IPS DF 4.7 (cell line): ENCODE measurements around the gene VAMP4.
A peak's percentile ranks its signal among the peaks of the same experiment; 100 is the strongest.

Experiments
- DNase-seq: peaks from one replicate; pipeline ENCODE4 v3.0.0-alpha.2; 2013; ENCODE audit warnings: low spot score; ENCODE audit errors: extremely low read depth

Gene VAMP4, protein sequence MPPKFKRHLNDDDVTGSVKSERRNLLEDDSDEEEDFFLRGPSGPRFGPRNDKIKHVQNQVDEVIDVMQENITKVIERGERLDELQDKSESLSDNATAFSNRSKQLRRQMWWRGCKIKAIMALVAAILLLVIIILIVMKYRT

DNA sequence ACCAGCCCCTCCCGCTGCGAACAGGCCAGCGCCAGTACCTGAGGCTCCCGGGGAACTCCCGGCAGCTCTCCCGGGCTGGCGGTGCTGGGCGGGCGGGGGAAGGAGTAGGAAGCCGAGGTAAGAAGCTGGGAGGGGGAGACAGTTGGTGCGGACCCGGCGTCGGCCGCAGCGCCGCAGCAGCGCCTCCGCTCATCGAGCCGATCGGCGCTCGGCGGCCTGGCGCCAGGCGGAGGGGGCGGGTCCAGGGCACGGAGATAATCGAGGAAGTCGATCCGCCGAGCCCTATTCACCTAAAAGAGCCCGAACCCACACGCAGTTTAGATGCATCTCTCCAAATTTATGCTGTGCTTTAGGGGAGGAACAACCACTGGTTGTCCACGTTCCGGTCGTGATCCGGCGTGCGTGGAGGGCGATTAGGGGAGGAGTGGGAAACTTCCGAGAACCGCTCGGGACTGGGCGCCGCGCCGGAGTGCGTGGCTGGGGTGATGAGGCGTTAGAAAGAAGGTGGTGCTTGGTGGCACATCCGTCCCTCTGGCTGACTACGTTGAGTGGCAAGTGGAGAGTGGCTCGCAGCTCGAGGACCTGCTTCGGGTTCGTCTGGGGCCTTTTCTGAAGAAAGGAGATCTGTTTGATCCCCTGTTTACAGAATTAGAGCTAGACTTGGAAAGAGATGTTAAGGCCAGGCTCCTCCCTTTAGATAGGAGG lies at the start of gene VAMP4:
Gene VAMP4 (minus strand): TSS at position 194 of the 705 bp plus-strand sequence. CDS start 3,651 bp downstream, outside the sequence.
- no peak for DNase-seq

DNA sequence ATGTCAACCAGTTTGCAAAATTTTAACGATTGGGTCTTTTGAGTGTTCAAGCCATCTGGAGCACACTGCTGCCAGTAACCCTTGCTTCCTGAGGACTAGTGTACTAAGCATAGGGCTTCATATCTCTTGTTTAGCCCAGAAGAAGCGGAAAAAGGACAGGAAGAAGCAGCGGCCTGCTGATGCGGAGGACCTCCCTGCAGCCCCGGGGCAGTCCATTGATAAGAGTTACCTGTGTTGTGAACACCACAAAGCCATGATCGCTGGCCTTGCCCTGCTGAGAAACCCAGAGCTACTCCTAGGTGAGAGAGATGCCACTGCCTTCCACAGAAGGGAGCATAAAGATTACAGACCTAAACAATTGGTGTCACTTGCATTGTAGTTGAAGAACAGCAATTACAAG lies 48.5 kb upstream of the VAMP4 start:
- no peak for DNase-seq

DNA sequence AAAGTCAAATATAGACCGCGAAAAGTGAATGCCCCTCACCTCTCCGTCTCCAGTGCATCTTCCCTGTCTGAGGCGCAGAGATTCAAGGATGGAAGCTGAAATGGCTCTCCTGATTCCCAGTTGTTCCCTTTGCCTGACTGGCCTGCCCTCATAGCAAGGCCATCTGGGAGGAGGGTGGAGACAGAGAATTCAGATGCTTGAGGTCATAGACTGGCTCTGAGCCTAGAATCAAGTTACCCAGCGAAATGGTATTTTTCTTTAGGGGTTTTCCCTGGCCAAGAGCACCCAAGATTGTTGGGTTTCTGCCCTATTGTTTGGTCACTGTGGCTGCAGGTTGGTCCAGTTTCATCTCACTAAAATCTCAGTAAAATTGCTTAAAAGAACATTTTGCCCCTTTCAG lies 46.8 kb upstream of the VAMP4 start:
- no peak for DNase-seq

DNA sequence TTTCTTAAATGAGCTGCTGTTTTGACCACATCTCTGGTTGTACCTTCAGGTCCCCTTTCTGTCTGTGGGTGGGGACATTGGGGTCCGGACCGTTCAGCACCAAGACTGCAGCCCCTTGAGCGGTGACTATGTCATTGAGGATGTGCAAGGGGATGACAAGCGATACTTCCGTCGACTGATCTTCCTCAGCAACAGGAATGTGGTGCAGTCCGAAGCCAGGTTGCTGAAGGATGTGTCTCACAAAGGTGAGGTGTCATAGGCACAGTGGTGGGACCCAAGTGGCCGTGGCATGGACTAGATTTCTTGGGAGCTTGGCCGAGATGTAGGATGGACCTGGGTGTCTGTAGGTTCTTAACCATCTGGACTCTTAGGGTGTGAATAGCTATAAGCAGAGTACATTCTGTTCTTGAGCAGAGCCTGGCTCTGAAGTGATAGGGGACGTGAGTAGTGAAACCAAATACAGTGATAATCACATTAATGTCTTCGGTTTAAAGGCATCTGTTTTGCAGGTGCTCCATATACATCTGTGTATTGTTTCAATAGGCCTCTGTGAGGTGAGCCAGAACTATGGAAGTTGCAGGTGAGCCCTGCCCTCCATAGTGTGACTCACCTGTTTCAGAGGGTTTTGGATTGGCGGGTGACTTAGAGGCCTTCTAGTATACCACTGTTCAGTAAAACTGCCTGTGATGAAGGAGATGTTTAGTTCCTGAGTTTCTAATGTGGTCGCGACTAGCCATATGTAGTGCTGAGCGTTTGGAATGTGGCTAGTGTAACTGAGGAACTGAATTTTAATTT lies 46.0 kb upstream of the VAMP4 start:
- DNase-seq, result no peak

DNA sequence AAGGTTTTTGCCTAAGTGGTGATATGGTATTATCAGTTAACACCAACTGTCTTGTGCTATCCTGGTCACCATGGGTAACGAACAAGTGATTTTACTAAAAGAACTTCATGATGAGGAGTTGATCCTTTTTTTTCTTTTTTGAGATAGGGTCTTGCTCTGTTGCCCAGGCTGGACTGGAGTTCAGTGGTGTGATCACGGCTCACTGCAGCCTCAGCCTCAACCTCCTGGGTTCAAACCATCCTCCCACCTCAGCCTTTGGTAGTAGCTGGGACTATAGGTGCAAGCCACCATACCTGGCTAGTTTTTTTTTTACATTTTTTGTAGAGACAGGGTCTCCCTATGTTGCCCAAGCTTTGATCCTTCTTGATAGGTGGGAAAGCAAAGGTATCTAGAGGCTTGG lies 44.7 kb upstream of the VAMP4 start:
- DNase-seq, result no peak

DNA sequence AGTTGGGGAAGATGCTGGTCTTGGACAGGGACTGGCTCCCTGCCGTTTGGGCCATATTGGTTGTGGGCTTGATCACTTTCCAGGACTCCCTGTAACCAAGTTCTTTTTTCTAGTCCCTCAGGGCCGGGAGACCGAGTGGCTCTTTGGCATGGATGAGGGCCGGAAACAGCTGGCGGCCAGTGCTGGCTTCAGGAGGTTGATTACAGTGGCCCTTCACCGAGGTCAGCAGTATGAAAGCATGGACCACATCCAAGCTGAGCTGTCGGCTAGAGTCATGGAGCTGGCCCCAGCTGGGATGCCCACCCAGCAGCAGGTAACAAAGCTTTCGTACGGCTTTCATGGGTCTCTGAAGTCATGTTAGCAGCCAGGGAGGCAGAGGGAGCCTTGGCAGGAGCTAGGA lies 43.9 kb upstream of the VAMP4 start:
- no peak for DNase-seq

DNA sequence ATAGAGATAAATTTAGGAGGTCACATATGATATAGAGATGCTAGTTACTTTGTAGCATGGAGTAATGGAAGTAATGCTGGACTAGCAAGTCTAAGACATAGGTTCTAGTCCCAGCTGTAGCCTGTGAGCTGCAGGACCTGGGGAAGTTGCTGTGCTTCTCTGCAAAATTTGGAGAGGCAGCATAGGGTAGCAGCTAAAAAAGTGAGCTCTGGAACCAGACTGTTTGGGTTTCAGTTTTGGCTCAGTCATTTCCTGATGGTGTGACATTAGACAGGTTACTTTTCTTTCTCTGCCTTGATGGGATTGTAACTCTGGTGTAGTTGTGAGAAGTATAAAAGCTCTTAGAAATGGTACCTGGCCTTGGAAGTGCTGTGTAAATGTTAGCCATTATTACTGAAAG lies 42.9 kb upstream of the VAMP4 start:
- no peak for DNase-seq

DNA sequence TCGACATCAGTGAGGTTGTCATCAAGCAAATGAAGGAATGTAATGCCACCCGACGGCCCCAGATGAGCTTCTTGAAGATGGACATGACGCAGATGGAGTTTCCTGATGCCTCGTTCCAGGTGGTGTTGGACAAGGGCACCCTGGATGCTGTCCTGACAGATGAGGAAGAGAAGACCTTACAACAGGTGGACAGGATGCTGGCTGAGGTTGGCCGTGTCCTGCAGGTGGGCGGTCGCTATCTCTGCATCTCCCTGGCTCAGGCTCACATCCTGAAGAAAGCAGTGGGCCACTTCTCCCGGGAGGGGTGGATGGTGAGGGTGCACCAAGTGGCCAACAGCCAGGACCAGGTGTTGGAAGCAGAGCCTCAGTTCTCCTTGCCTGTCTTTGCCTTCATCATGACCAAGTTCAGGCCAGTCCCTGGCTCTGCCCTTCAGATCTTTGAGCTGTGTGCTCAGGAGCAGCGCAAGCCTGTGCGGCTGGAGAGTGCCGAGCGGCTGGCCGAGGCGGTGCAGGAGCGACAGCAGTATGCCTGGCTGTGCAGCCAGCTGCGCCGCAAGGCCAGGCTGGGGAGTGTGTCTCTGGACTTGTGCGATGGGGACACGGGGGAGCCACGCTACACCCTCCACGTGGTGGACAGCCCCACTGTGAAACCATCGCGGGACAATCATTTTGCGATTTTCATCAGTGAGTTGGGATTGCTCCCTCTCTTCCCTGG lies 42.1 kb upstream of the VAMP4 start:
- no peak for DNase-seq

DNA sequence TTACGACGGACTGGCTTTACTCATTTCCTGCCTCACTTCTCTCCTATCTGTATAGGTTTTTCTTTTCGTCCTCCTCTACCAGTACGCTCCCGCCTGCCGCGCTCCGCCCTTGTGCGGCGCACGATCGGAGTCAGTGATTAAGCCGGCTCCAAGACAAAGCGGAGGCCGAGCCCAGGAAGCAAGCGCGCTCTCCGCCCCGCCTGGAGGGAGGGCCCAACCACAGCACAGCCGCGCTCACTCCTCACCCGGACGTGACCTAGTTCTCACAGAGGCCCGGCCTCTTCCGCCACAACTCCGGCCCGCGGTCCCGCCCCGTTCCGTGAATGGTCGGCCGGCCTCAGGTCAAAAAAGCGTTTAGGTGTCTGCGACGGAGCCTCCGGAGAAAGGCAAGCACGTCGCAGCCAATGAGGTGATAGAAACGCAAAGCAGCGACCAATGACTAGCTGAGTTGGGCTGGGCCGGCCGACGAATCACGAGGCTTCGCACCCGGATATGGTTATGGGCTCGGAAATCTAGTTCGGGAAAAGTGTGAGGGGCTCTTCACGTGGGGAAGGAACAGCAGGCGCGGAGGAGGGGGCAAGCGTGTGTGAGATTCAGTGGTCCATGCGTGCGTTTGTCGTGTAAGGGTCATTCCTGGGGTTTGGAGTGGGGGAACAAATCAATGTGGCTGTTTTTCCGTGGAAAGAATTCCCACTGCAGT lies 39.5 kb upstream of the VAMP4 start, which contains the start of gene METTL13:
Gene METTL13 (plus strand): TSS at position 485 of the 700 bp plus-strand sequence. CDS start 308 bp downstream, outside the sequence.
- DNase-seq, result peak; percentile 95

DNA sequence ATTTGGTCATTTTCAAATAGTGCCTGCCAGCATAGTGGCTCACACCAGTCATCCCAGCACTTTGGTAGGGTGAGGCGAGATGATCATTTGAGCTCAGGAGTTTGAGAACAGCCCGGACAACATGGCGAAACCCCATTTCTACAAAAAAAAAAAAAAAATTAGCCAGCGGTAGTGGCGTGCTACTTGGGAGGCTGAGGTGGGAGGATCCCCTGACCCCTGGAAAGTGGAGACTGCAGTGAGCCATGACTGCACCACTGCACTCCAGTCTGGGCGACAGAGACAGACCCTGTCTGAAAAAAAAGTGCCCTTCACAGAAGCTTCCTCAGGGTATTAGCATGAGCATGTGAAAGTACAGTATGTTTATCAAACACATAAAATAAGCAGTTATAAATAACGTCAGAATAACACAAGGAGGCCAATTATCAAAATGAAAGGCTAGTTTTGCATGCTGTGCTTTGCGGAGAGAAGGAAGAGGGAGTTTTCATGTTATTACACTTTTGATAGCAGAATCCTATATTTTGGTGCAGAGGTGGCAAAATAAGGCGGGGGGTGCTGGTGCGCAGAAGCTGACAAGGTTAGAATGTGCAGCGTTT lies 38.8 kb upstream of the VAMP4 start:
- DNase-seq, result no peak

DNA sequence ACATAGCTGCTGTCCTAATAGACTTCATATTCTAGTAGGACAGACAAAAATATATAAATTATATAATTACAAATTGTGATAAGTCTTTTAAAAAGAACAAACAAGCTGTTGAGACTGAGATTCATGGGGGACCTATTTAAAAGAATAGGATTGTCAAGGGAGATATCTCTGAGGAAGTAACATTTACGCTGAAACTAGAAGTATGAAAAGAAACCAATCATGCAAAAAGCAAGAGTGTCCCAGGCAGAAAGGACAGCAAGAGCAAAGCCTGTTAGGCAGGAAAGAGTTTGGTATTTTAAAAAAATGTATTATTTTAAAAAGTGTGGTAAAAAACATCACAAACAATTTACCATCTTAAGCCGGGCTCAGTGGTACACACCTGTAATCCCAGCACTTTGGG lies 30.4 kb upstream of the VAMP4 start:
- no peak for DNase-seq

DNA sequence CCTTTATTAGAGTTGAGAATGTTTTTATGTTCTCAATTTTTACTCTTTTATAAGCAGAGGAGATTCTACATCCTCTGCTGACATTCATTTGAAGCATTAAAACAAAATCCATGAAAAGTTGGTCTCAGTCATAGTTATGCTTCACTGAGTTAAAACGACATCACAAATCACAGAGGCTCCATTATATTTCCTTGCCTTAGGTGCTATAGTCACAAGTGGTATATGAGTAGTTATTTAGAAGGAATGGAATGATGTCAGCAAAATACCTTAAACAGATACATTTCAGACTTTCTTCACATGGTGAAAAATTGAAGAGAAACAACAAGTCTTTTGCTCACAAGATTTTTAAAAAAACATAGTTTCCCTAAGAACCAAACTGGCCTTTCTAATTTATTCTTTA lies 27.9 kb upstream of the VAMP4 start:
- DNase-seq, result no peak

DNA sequence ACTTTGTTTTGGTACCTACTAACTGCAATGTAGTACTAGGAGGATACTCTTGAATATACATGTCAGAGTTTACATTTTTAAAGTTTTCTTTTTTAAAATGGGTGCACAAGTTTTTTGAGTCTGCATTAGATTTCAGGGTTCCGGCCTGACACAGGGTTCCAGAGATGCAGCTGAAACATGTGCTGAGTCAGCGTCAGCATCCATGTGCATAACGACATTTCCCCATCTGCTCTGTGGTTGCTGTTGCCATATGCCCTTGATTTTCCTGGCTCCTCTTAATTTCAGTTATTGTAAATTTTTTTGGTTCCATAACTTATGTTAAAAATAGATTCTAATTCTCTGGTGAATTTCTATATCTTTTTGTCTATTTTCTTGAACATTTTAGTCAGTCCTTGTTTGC lies 27.3 kb upstream of the VAMP4 start:
- DNase-seq, result no peak

DNA sequence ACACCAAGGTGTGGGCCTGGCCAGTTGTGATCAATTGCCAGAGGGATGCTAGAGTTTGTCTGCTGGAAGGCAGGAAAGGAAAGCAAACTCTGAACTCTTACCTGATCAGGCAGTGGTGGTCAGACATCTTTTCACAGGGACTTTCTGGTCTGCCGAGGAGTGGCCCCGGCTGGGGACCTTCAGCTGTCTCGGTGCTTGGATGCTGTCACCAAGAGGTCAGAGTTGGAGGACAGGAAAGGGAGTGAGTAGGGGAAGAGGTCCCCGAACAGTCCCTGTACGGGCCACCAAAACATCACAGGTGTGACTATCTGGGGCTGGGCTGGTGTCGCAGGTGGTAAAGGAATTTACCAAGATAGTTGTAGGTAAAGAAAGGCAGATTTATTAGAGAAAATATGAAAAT lies 21.9 kb upstream of the VAMP4 start:
- no peak for DNase-seq

DNA sequence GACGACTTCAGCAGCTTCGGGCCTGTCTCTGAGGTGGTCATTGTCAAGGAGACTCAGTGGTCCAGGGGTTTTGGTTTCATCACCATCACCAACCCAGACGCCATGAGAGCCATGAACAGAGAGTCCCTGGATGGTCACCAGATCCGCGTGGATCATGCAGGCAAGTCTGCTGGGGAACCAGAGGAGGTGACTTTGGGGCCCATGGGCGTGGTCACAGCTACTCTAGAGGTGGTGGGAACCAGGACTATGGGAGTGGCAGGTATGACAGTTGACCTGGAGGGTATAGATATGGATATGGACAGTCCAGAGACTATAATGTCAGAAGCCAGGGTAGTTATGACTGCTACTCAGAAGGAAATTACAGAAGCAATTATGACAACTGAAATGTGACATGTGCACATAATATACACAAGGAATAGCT lies 20.3 kb upstream of the VAMP4 start:
- no peak for DNase-seq

DNA sequence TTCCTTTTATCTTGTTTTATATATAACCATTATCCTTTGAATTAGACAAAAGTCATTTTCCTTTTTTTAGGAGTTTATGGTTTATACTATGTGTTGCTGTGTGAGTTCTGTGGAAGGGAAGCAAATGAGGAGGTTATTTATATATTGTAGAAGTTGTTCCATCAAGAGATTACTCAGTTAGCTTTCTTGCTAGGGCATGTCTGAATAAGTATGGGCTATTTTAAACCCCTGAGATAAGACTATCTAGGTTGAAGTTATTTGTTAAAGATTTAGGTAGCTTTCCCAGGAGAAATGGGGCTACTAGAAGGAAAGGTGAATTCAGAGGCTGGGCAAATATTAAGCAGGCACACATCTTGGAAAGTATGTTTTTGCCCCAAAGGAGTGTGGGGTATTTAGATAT lies 16.1 kb upstream of the VAMP4 start:
- no peak for DNase-seq

DNA sequence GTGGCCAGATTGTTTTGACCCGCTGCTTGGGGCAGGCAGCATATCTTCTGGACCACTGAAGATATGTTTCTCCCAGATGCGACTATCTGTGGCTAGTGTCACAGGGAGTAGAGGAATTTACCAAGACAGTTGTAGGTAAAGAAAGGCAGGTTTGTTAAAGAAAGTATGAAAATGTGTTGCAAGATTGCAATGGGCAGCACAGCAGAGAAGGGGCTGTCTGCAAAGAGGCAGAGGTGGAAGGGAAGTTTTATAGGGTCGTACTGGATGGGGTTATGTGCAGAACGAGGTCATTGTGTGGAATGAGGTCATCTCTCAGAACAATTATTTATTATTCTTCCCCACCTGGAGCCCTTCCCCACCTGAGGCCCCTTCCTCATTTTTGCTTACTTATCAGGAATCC lies 15.0 kb upstream of the VAMP4 start:
- DNase-seq, result no peak

DNA sequence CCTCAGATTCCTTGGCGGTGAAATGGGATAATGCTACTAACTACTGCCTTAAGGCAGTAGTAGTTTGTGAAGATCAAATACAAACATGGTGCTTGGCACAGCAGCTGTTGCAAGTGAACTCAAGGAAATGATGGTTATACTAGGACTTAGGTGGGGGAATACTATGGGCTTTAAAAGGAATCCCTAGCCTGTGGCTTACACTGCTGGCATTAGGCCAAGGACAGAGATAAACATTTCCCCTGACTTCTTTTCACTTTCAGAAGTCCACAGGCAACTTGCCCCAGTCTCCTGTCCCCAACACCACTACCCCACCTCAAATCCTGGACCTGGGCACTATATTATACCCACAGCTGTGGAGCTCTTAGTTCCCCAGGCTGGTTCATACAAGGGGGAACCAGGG lies 13.1 kb upstream of the VAMP4 start:
- DNase-seq, result no peak

DNA sequence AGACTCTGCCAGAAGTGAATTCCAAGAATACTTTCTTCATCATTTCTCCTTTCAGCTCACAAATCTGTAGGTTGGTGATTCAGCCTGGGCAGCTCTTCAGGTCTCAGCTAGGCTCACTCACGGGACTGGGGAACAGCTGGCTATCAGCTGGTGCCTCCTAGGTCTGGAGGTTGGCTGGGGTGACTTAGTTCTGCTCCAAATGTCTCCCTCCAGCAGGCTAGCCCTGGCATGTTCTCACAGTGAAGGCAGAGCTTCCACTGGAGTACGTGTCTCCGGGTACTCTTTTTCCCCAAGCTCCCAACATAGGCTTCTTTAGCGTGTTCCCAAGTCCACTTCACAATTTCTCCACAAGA lies 12.5 kb upstream of the VAMP4 start:
- DNase-seq, result no peak

DNA sequence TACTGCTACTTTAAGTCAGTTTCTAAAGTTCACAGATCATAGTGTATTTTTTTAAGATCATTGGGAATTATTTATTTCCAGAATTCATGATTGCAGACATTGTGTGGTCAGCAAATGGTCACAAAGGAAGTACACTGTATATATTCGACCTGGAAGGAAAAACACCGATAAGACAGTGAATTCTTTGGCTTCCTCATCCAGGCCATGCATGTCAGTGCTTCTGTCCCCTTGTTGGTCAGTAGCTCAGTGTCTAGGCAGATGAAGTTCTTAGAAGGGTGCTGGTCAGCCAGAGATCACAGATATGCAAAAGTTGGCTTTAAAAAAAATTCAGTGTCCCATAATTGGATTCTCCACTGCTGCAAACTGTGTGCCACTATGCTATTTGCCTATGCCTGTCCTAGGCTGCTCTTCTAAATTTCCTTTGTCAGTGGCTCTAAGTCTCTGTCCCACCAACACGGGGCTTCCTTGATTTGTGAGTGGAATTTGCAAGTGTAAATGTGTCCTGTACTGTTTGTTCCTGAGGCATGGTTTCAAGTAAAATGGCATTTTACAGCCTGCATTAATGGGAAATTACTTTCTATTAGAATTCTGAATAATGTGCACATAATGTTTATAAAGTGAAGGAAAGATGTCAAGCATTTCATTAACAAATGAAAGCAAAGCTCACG lies 12.0 kb upstream of the VAMP4 start:
- DNase-seq, result no peak
